GM21576 (cell line): ENCODE data around the gene ASS1.

ENCODE experiments used
- ATAC-seq: cut with Tn5 transposase; IDR thresholded peaks from one replicate; pipeline ENCODE4 v1.9.1; 2021; ENCODE audit warnings: mild to moderate bottlenecking, moderate library complexity; ENCODE audit not compliant: unreplicated experiment

The ASS1 gene

GRCh38 chr9:130491830-130492482, 47.2 kb downstream of the ASS1 start:
- ATAC-seq = no peak

DNA sequence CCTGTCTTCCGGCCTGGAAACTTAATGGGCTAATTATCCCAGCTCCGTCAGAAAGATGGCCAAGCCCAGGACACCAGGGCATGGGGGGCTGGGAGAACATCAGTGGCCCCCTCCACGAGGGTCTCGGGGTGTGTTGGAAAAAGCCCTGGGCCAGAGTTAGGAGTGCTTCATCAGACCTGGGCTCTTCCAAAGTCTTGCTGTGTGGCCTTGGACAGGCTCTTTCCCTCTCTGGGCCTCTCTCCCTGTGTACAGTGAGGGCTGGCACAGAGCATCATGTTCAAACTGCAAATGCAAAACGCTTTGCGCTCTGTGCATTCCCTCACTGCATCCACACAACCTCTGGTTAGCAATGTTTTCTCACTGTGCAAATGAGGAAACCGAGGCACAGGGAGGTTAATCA, 48.3 kb downstream of the ASS1 start:
- no peak for ATAC-seq

GRCh38 chr9:130493476-130493875, 48.7 kb downstream of the ASS1 start:
- ATAC-seq = no peak

- no peak for ATAC-seq
Measured at GRCh38 chr9:130495067-130495466, 50.3 kb downstream of the ASS1 start.

DNA sequence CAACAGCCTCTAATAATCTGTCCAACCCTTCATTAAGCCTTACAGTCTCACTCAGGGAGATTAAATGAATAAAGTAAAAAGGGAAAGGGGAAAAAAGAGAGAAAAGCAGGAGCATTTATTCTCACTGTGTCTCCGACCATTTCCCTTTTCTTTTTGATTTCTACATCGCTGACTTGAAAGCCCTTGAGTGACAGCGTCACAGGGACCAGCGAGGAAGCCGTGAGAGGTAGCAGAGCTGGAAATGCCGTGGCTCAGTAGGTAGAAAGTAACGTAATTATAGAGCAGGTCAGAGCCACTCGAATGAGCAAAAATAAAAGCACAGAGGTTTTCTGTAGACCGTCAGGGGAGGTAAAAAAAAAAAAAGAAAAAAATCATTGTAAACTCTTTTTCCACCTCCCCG, 52.4 kb downstream of the ASS1 start:
- ATAC-seq = no peak

- ATAC-seq = no peak
Measured at GRCh38 chr9:130498298-130498917, 53.6 kb downstream of the ASS1 start.

DNA sequence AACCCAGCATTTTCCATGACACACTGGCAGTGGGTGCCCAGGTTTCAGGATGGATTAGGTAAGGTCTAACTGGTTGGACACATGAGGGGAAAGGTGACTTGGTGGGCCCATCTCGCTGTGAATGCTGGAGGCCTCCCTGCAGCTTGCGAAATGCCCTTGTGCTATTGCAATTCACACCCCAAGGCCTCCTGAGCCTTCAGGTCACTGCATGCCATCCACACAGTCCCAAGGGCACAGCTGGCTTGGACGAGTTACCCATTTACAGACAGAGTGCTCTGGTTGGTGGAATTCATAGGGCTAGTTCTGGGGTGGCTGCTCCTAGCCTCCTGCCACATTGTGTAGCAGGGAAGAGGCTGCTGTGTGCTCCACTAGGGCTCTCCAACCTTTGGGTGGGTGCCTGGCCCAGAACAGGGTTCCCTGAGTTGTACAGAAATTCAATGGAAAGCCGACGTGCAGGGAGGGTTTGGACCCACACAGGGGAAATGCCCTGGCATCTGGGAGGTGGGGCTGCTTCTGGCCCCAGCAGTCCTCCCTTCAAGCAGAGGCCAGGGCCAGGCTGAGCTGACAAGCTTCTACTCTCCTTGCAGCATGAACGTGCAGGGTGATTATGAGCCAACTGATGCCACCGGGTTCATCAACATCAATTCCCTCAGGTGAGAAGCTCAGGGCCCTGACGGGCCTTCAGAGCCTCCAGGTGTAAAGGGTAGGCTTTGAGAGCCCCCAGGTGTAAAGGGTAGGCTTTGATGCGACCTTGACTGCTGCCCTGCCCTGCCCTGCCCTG, 54.3 kb downstream of the ASS1 start:
- ATAC-seq = no peak

DNA sequence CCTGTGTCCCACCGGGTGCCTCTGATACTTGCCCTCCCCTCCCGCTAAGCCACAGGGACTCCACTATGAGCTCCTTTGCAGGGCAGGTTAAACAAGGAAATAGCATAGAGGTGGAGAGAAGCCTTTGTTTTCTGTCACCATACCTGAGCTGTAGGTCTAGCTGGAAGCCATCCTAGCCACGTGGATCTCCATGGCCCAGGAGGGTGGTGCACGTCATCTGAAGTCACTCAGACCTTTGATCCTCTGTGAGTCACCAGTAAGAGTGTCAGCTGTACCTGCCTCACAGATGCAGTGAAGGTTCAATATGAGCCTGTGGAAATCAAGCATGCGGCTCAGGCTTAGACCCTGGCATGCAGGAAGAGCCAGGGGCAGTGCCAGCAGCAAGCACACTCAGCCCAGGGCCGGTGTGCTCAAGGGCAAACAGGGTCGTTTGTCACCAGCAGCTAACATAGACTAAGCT, 55.1 kb downstream of the ASS1 start:
- no peak for ATAC-seq

GRCh38 chr9:130500340-130501180, 55.8 kb downstream of the ASS1 start:
- no peak for ATAC-seq

DNA sequence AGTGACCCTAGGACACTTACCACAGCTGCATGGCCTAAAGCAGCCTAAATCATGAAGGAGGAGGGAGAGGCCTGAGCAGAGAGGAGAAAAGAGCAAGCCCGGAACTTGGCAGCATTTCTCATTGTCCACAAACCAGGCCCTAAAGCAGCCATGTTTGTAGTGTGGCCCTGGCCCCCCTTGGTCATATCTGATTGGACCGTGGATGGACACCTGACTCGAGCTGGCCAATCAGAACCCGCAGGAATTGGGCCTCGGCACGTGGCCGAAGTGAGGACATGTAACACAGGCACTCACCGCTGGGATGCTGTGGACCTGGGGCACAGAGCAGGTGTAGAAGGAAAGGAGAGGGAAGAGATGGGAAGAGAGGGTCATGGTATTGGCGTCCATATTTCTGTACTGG, 56.9 kb downstream of the ASS1 start:
- ATAC-seq = no peak

DNA sequence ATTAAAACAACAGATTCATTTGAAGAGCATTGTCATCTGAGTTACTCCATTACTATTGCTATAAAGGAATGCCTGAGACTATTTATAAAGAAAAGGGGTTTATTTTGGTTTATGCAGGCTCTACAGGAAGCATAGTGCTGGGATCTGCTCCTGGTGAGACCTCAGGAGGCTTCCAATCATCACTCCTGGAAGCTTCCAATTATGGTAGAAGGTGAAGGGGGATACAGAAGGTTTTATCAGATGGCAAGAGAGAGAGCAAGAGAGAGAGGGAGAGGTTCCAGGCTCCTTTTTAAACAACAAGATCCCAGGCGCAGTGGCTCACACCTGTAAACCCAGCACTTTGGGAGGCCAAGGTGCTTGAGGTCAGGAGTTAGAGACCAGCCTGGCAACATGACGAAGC, 63.5 kb downstream of the ASS1 start:
- no peak for ATAC-seq

GRCh38 chr9:130512199-130512598, 67.4 kb downstream of the ASS1 start:
- no peak for ATAC-seq

GRCh38 chr9:130513078-130513477, 68.3 kb downstream of the ASS1 start:
- no peak for ATAC-seq

DNA sequence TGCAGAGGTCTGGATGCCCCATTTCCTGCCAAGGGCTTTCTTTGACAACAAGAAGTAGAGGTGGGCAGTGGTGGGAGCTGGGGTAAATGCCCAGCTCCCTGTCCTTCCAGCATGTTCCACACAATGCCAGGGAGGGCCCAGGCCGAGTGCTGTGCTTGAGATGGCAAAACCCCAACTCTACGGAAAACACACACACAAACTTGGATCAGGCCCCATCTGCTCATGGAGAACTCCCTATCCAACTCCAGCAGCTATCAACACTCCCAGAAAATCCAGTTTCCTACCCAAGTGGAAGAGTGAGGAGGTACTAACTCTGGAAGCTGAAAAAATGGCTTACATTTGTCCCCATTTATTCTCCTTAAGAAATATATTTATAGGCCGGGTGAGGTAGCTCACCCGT, 73.5 kb downstream of the ASS1 start:
- no peak for ATAC-seq

DNA sequence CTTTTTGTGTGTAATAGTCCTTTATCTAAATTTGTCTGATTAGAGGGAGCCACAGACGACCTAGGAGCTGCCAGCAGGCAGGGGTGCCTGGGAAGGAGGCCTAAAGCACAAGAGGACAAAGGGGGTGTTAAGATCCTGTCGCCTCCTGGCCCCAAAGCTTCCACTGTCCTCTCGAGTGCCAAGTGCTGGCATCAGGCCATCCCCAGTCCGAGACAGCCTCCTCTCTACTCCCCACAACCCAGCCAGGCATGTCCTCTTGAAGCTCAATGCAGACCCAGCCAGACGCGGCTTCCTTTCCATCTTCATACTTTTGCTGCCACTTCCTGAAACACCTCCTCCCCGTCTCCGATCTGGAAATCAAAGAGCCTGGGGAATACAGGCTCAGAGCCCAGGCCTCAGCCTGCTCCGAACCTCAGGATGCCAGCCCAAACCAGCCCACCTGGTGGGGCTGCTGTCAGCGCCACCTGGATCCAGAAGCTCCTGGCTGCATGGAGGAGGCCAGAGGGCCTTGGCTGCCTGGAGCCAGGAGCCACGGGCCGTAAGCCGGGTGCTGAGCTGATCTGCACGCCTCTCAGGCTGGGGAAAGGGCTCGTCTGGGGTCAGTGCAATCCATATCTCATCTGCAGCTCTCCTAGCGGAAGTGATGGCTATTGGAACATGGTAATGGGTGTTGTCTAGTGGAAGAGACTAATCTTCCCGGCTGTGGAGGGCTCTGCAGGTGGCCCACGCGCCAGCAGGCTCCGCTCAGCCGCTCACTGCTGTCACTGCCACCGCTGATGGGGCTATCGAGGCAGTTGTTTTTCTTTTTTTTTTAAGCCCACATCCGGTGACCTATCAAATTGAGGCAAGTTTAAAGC, 74.4 kb downstream of the ASS1 start:
- no peak for ATAC-seq

- ATAC-seq = no peak
Measured at GRCh38 chr9:130519927-130520326, 75.2 kb downstream of the ASS1 start.

DNA sequence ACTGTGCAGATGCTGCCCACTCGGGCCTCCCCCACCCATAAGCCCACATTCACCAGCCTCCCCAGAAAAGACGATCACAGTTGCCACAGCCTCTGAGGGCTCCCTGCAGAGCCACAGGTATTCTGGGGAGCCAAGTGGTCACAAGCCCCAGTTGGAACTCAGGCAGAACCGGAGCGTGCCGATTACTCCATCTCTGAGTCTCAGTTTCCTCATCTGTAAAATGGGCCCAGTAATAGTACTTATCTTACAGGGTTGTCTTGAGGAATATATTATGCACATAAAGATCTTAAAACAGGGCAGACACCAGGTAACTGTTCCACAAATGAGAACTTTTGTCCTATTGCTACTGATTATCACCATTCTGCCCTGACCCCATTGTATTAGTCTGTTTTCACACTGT, 77.0 kb downstream of the ASS1 start:
- no peak for ATAC-seq

DNA sequence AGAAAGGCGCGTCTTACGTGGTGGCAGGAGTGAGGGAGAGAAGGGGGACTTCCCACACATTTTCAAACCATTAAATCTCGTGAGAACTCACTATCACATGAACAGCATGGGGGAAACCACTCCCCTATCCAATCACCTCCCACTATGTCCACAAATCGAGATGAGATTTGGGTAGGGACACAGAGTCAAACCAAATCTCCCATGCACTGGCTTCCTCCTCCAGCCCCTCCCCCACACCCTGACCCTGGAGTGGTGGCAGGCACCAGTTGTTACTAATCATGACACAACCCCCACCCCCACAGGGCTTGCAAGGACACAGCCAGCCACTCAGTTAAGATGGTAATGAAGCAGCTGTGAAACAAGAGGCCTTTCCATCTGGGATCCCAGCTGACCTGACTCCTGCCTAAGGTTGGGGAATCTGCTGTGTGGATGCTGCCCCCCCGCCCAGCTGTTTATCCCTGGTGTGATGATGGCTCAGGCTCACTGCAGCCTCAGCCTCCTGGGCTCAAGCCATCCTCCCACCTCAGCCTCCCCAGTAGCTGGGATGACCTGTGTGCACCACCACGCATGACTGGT, 77.6 kb downstream of the ASS1 start:
- no peak for ATAC-seq

- no peak for ATAC-seq
Measured at GRCh38 chr9:130523921-130524320, 79.2 kb downstream of the ASS1 start.
